GM19193 (cell line): ENCODE measurements around the gene CUL3.

Experiments used
- POLR2A ChIP-seq: IDR thresholded peaks from 4 replicates; pipeline ENCODE4 v1.6.1; 2011; ENCODE audit not compliant: insufficient read depth, insufficient read length; ENCODE audit errors: extremely low read depth

The CUL3 gene

DNA sequence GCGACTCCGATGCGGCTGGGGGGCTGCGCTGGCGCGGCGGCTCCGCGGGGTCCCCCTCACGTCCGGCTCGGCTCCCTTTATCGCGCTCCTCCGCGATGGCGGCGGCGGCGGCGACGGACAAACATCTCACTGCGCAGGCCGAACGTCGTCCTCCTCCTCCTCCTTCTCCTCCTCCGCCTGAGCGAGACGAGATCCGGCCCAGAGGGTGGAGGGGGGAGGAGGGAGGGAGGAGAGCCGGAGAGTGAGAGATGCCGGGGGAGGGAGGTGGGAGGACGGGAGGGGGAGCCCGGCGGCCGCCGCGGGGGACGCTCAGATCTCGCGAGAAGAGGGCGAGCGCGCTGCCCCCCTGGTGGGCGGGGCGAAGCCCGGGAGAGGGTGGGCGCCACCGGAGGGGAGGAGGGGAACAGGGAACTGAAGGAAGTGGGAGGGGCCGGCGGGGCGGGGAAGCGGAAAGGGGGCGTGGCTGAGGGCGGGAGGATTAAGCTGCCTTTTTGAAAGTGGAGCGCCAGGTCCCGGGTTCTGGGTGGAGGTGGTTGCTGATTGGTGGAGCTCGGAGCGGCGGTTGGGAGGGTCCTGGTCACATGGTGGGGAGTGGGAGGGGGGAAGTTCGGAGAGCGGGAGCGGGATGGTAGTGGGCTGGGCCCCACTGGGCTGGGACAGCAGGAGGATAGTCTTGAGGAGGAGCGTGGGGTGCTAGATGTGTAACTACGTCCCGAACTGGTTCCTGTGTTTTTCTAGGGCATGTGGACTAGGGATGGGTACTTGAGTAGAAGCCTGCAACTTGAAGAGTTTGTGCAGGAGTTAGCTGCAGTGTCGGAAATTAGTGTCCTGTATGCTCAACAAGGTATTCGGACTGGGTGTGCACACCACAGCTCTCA, at the start of gene CUL3:
Gene CUL3, minus strand, starts transcription at position 153 of the 878 bp plus-strand sequence. CDS start 354 bp downstream, outside the sequence.
- peak; percentile 62 for TF ChIP-seq POLR2A

DNA sequence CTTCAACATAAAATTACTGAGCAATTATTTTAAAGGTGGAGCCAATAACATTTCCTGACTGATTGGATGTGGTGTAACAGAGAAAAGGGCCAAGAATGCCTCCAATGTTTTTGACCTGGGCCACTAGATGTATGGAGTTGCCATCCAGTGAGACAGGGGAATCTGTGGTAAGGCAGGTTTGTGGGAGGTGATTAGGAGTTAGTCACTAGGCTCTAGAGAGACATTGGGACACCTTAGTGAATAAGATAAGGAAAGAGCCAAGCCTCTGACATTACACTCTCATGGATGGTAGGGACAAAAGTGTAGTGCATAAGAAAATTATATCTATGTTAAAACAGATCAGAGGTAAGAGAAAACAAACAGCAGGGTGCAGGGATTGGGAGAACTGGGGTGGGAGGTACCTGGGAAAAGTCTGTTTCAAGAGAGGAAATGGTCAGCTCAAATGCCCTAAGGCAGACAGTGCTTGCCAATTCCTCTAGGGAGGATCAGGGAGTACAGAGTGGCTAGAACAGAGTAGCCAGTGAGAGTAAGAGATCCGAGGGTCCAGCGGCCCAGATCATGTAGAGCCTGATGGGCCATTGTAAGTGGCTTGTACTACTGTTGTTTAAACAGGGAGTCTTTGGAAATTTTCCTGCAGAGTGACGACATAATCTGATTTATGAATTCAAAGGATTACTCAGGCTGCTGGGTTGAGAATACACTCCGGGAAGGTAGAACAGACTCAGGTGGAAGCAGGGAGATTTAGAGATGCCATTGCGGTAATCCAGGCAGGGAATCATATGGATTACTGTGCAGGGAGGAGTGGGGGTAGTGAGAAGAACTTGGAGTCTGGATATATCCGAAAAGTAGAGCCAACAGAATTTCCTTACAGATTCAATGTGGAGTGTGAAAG, 45.7 kb upstream of the CUL3 start:
- TF ChIP-seq POLR2A, result no peak

DNA sequence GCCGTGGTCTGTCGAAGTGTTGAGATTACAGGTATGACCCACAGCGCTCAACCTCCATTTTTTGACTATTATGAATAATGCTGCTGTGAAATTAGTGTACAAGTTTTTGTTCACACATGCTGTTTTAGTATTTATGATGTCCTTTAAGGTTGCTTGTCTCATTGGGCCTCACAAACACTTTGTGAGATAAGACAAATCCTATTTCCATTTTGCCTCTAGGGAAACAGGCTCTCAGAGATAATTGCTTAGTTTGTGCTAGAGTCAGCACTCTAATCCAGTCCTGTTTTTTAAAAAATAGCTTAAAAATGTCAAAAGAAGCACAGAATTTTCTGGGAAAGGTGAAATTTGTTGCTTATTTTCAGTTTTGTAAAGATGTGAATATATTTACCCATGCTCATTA, 43.3 kb upstream of the CUL3 start:
- TF ChIP-seq POLR2A, result no peak

DNA sequence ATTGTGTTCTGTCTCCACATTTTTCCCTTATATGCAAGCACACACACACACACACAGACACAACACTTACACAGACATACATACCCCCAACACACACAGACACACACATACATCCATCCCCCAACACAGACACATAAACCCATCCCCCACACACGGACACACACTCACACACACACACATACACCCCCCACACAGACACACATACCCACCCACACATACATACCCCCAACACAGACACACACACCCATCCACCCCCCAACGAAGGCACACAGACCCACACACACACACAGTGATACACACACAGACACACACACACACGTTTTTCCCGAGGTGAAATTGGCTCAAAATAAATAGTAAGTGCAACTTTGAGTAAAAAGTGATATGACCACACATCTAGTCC, 41.6 kb upstream of the CUL3 start:
- TF ChIP-seq POLR2A, result no peak

DNA sequence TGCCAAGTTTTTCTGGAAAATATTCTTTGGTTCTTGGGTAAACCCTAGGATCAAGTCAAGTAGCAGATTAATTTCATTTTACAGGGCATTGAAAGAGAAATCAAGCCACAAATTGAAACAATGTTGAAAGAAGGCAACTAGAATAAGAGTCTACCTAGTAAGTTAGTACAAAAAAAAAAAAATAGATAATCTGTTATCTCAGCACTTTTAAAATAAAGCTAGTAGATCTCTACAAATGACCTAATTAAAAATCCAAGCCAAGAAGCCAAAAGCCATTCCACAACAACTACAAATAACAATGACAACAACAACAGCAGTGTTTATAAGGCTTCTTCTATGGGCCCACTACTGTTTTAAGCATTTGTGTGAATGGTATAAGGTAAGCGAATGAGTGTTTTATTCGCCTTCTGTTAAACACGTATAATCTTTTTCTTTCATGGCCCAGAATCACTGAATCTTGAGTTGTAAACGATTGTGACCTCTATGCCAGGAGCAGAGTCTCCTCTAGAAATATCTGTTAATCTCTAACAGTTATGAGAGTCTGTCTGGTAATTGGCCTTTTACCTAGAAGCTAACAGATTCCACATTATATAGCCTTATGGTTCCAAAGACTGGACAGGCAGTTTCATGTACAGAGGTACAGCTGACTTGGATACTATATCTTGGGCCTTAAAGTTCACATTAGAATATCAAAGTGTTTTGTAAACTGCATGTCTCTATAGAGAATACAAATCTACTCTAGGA, 28.6 kb upstream of the CUL3 start:
- TF ChIP-seq POLR2A, result no peak

DNA sequence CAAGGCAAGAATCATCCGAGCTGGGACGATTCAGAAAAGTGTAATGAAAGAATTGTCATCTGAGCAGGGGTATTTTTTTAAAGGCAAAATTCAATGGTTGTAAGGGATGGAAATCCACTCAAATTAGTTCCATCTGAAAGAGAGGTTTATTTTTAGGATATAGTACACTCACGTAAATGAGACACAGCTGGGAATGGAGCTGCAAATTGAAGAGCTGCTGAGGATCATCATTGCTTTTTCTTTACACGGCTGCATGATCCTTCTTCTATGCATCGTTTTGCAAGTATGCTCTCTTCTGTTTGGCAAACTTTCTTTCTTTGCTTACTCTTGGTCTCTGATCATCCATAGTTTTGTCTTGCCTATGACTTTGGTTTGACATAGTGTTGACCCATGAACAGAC, 27.4 kb upstream of the CUL3 start:
- TF ChIP-seq POLR2A, result no peak

DNA sequence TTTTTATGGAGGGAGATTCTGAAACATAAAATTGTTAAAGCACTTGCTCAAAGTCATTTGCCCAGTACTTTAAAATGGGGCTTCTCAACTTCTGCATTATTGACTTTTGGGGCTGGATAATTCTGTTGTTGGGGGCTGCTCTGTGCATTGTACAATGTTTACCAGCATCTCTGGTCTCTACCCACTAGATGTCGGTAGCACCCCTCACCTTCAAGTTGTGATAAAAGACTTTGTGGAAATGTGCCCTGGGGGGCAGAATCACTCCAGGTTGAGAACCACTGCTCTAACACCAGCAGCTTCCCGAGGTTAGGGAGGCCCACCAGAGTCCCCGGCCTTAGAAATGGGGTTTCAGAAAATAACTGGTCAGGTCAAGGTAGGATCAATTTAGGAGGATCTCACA, 26.8 kb upstream of the CUL3 start:
- TF ChIP-seq POLR2A, result no peak

DNA sequence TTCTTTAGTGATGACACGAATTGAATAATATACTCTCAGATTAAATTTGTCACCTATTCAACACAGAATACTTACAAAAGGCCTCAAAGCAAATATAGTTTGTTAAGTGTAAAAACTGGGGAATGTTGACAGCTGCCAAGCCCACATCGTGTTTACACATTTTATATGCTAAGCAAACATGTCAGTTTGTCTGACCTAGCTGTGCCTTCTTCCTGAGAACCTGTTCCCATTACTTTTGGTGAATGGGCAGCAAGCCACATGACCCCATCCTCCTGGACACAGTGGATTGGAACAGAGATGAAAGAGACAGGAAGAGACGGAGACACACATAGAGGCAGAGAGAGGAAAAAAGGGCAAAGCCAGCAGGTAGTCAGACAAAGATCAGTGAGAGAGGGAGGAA, 22.9 kb upstream of the CUL3 start:
- no peak for TF ChIP-seq POLR2A

DNA sequence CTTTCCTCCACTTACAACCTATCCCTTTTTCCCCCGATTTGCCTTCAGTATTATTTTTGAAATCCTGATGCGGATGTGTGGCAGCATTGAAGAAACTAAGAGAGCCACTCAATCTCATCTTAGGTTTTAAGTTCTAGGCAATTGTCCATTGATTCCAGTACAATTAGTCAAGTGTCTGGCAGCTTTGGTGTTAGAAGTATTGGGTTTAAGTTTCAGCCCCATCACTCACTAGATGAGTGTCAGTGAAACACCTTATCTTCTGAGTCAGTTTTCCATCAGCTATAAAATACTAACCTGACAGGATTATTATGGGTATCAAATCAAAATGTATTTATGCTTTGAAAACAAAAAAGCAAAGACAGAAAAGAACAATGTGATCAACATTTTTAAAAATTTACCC, 16.8 kb upstream of the CUL3 start:
- TF ChIP-seq POLR2A, result no peak

DNA sequence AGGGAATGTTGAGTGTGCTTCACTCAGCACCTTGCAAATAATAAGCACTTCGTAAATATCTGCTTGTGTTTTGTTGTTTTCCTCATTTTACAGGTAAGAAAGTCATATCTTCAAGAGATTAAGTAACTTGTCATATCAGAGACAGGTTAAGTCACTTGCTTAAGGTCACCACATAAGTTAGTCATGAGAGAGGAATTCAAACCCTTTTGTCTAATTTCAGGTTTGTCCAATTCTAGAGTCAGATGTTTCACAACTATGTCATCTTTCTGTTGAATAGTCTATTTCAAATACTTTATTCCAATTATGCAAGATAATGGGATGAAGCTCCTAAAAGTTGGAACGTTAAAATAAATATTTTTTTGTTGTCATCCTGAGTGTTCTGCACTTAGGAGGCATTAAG, 13.5 kb upstream of the CUL3 start:
- no peak for TF ChIP-seq POLR2A

DNA sequence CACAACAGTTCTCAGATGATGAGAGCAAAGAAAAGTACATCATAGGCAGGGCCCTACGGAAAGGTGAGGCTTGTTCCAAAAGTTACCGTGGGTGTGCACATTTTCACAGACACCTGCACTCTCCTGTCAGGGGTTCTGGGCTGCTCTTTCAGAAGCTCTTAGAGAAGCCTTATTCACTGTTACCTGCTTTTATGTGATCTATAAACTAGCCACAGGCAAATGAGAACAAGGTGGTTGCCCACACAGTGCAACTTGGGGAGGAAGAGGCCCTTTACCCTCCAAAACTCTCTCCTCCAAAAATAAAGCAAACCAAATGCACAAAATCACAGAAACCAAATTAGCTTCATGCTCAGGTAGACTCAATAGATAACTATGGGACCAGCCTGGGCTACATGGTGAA, 11.1 kb upstream of the CUL3 start:
- TF ChIP-seq POLR2A, result no peak

DNA sequence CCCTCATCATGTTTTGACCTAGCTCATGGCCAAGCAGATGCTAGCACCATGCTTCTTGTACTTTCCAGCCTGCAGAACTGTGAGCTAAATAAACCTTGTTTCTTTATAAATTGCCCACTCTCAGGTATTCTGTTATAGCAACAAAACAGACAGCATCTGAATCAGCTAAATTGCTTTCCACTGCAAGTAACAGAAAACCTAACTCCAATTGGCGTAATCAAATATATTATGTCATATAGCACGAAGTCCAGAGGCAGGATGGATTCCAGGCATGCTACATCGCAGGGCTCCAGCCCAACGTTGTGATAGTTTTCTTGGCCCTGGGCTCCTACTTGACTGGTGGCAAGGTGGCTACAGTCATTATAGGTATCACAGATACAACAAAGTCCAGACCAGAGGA, 10.4 kb upstream of the CUL3 start:
- TF ChIP-seq POLR2A, result no peak

DNA sequence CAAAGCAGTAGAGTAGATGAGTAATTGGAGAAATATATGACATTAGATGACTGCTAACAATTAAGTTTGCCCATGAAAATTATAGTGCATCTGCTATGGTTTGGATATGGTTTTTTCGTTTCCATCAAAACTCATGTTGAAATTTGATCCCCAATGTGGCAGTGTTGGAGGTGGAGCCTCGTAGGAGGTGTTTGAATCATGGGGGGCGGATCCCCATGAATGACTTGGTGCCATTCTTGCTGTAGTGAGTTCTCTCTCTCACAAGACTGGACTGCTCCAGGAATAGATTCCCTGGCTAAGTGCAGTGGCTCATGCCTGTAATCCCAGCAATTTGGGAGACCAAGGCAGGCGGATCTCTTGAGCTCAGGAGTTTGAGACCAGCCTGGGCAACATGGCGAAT, 9.7 kb upstream of the CUL3 start:
- no peak for TF ChIP-seq POLR2A

DNA sequence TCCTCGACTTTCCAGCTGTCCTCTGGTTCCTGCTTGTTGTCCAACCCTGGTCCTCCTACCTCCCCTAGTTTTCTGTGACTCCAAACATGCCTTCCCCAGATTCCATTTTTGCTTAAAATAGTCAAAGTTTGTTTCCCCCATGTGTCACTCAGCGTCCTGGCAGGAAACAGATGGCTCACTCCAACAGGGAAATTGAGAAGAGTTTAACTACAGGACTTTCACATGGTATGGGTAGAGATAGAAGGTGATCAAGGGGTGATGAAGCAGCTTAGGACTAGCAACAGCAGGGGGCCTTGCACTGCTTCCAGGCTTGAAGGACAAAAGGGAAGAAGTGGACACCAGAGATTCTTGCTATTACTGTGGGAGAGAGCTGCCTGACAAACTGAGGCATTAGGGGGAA, 6.1 kb upstream of the CUL3 start:
- no peak for TF ChIP-seq POLR2A

DNA sequence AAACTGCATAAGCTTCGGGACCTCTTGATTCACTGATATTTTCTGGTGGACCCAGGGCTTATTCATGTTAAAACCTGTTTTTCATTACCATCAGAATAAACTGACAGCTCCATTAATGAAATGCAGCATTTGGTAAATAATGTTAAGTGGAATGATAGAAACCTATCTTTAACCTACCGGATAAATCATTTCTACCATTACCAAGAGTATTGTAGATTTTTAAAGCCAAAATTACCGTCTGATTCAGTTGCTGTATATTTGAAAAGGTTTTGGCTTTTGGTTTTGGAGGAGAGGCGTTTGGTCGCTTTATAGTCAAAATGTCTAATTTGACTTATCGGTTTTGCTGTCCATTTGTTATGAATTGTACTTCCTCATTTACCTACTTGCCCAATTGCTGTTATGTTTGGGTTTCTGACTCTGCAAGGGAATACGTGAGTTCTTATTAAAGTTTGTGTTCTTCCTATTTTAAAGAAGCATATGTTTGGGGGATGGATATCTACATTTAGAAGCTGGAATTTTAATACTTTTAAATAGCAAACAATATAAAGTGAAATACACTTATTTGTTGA, 1.0 kb upstream of the CUL3 start:
- TF ChIP-seq POLR2A, result no peak
